ENCODE data around the gene EXTL1. TPM values are rescaled to one million over a fixed set of nuclear protein-coding genes. Genes with fewer than 3 reads are reported as not detected.

EXTL1 gene
- total RNA-seq, 1 experiment from 2014 or later: not detected

DNA sequence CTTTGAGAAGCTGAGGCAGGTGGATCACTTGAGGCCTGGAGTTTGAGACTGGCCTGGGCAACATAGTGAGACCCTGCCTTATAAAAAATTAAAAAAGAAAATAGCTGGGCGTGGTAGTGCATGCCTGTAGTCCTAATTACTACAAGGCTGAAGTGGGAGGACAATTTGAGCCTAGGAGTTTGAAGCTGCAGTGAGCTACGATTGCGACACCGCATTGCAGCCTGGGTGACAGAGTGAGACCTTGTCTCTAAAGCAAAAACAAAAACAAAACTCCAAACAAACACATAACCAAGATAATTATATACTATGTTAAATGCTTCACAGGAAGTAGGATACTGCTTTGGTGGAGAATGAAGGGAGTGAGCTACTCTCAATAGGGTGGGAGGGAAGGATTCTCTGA, 18.3 kb upstream of the EXTL1 start:
- no peaks in the 10 kb centered on the region for H3K9me3 Mint-ChIP-seq (ENCODE audit: low read depth, unreplicated experiment)
- BruUV-seq (replicated peaks): no TSS peak
- CTCF ChIA-PET: no interaction called here
- TF ChIP-seq, protein P1, sequence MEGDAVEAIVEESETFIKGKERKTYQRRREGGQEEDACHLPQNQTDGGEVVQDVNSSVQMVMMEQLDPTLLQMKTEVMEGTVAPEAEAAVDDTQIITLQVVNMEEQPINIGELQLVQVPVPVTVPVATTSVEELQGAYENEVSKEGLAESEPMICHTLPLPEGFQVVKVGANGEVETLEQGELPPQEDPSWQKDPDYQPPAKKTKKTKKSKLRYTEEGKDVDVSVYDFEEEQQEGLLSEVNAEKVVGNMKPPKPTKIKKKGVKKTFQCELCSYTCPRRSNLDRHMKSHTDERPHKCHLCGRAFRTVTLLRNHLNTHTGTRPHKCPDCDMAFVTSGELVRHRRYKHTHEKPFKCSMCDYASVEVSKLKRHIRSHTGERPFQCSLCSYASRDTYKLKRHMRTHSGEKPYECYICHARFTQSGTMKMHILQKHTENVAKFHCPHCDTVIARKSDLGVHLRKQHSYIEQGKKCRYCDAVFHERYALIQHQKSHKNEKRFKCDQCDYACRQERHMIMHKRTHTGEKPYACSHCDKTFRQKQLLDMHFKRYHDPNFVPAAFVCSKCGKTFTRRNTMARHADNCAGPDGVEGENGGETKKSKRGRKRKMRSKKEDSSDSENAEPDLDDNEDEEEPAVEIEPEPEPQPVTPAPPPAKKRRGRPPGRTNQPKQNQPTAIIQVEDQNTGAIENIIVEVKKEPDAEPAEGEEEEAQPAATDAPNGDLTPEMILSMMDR (IDR thresholded peaks at IDR 0.05; ENCODE audit: unreplicated experiment): no peak
- H3K4me1 Mint-ChIP-seq (ENCODE audit: low read depth, unreplicated experiment): no peaks in the 10 kb centered on the region
- peaks cover 3% of the 10 kb centered on the region for H3K36me3 Mint-ChIP-seq (ENCODE audit: insufficient read depth, unreplicated experiment)
- peaks cover 29% of the 10 kb centered on the region for H3K27me3 Mint-ChIP-seq (ENCODE audit: unreplicated experiment)
- no peak overlapping the region for H3K4me3 Mint-ChIP-seq (ENCODE audit: low read depth, unreplicated experiment)
- DNase-seq: no peak
- H3K27ac Mint-ChIP-seq (ENCODE audit: unreplicated experiment): no peak overlapping the region
- intact Hi-C loops (cut with micrococcal nuclease; ENCODE audit: unreplicated experiment): no loop called here

DNA sequence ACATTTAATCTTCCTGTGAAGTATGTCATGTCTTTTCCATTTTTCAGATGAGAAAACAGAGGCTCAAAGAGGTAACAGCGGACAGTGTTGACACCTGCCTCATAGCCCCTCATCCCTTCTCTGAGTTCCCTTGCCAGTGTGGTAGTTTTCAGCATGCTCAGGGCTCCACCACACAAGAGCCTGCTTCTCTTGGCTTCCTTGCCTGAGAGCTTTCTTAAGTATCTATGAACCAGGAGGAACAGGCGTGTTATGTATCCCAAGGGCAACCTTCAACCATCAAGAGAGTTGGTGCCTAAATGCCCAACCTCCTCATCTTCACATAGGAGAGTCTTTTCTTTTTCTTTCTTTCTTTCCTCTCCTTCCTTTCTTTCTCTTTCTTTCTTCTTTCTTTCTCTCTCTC, 17.8 kb upstream of the EXTL1 start:
- TF ChIP-seq, protein P1 (IDR thresholded peaks at IDR 0.05; ENCODE audit: unreplicated experiment): no peak
- H3K4me3 Mint-ChIP-seq (ENCODE audit: low read depth, unreplicated experiment): no peak overlapping the region
- CTCF ChIA-PET: no interaction called here
- H3K4me1 Mint-ChIP-seq (ENCODE audit: low read depth, unreplicated experiment): no peaks in the 10 kb centered on the region
- H3K27ac Mint-ChIP-seq (ENCODE audit: unreplicated experiment): no peak overlapping the region
- intact Hi-C loops (cut with micrococcal nuclease; ENCODE audit: unreplicated experiment): no loop called here
- no TSS peak for BruUV-seq (replicated peaks)
- H3K36me3 Mint-ChIP-seq (ENCODE audit: insufficient read depth, unreplicated experiment): no peaks in the 10 kb centered on the region
- DNase-seq: no peak
- peaks cover 29% of the 10 kb centered on the region for H3K27me3 Mint-ChIP-seq (ENCODE audit: unreplicated experiment)
- no peaks in the 10 kb centered on the region for H3K9me3 Mint-ChIP-seq (ENCODE audit: low read depth, unreplicated experiment)

DNA sequence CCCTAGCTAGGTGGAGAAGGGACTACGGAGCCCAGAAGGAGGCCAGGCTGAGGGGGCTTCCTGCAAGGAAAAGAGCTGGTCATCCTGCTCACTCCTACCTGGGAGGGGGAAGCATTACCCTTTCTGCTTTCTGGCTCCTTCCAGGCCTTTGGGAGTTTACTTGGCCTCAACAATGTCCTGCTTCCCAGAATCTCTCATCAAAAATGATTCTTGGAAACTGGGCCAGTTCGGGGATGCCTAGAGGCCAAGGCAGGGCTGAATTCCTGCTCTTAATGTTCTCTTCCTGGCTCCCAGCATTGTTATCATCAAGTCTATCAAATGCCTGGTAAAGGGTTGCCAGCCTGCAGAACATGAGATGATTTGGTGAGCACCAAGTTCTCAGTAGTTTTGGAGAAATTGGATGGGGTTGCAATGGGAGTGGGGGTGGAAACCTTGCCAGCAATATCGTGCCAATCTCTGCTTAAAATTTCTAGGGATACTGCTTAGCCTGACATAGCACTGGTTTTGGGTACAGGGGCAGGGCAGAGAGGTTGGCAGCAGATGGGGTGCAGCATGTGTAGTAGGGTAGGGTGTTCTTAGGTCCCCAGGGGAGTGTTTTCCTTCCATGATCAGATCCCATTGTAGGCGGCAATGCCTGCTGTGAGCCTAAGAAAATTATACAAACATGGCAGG, 16.0 kb upstream of the EXTL1 start:
- DNase-seq: no peak
- Mint-ChIP-seq H3K27me3 (ENCODE audit: unreplicated experiment) (peaks cover 29% of the 10 kb centered on the region), H3K4me1 (ENCODE audit: low read depth, unreplicated experiment) (no peaks in the 10 kb centered on the region), H3K27ac (ENCODE audit: unreplicated experiment) (no peak overlapping the region), H3K9me3 (ENCODE audit: low read depth, unreplicated experiment) (no peaks in the 10 kb centered on the region), H3K36me3 (ENCODE audit: insufficient read depth, unreplicated experiment) (no peaks in the 10 kb centered on the region), H3K4me3 (ENCODE audit: low read depth, unreplicated experiment) (no peak overlapping the region)
- CTCF ChIA-PET: no interaction called here
- intact Hi-C loops (cut with micrococcal nuclease; ENCODE audit: unreplicated experiment): no loop called here
- TF ChIP-seq, protein P1 (IDR thresholded peaks at IDR 0.05; ENCODE audit: unreplicated experiment): no peak
- no TSS peak for BruUV-seq (replicated peaks)

DNA sequence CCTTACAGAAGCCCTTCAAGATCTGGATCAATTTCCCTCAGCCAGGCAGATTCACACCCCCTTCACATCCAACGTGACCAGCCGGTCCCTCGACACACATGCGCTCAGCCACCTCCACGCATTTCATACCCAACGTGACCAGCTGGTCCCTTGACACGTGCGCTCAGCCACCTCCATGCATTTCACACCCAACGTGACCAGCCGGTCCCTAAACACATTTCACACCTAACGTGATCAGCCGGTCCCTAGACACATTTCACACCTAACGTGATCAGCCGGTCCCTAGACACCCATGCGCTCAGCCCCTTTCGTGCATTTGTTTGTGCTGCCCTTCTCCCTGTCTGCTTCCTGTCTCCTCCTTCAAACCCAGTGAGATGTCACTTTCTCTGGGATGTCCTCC, 14.9 kb upstream of the EXTL1 start:
- CTCF ChIA-PET: no interaction called here
- intact Hi-C loops (cut with micrococcal nuclease; ENCODE audit: unreplicated experiment): no loop called here
- Mint-ChIP-seq H3K27me3 (ENCODE audit: unreplicated experiment) (peaks cover 29% of the 10 kb centered on the region), H3K9me3 (ENCODE audit: low read depth, unreplicated experiment) (no peaks in the 10 kb centered on the region), H3K36me3 (ENCODE audit: insufficient read depth, unreplicated experiment) (no peaks in the 10 kb centered on the region), H3K27ac (ENCODE audit: unreplicated experiment) (no peak overlapping the region), H3K4me3 (ENCODE audit: low read depth, unreplicated experiment) (no peak overlapping the region), H3K4me1 (ENCODE audit: low read depth, unreplicated experiment) (no peaks in the 10 kb centered on the region)
- BruUV-seq (replicated peaks): no TSS peak
- DNase-seq: no peak
- TF ChIP-seq, protein P1 (IDR thresholded peaks at IDR 0.05; ENCODE audit: unreplicated experiment): no peak
